Astrocyte (in vitro differentiated cells and primary cell): ENCODE measurements around the gene DPM3.

ENCODE experiments used
- CTCF ChIP-seq: IDR thresholded peaks from 2 replicates; pipeline ENCODE4 v1.5.1; 2011; ENCODE audit warnings: low read depth, mild to moderate bottlenecking, inconsistent platforms, low read length, moderate library complexity; ENCODE audit not compliant: insufficient read depth
- EZH2 ChIP-seq: IDR thresholded peaks from 2 replicates; pipeline ENCODE4 v1.6.1; 2012; ENCODE audit warnings: mild to moderate bottlenecking, low read length, inconsistent platforms; ENCODE audit not compliant: insufficient read depth

GRCh38 chr1:155091071-155092051 is 49.0 kb downstream of the DPM3 start:
- TF ChIP-seq CTCF (peak; percentile 93), EZH2 (no peak)
